Islet precursor cell (in vitro differentiated cells): Measurements from ENCODE around the gene FBLN5.
A peak's percentile ranks its signal among the peaks of the same experiment; 100 is the strongest.

ENCODE experiments used
- DNase-seq: peaks from one replicate; pipeline ENCODE4 v3.0.0-alpha.2; 2018

Gene FBLN5, protein sequence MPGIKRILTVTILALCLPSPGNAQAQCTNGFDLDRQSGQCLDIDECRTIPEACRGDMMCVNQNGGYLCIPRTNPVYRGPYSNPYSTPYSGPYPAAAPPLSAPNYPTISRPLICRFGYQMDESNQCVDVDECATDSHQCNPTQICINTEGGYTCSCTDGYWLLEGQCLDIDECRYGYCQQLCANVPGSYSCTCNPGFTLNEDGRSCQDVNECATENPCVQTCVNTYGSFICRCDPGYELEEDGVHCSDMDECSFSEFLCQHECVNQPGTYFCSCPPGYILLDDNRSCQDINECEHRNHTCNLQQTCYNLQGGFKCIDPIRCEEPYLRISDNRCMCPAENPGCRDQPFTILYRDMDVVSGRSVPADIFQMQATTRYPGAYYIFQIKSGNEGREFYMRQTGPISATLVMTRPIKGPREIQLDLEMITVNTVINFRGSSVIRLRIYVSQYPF

GRCh38 chr14:91947475-91948184 lies at the start of gene FBLN5:
TSS of gene FBLN5 (minus strand) at chr14:91947694. CDS start at chr14:91947229, 465 bp downstream.
- DNase-seq: peak; percentile 69

DNA sequence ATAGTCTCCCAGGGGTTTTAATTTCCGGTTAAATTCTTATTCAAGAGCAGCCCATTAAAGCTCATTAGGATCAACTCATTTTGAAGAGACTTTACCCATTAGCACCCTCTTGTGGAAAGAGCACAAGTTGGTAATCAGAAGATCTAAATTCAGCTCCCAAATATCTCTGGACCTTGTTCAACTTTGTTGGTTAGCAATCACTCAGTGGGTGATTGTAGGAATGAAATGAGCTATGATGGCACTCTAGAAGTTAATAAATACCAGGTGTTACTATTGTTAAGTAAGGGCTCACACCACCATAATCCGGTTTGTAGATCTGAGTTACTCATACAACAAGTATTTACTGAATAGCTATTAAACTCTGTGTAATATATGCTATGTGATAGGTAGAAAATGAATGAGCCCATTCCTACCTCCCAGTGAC lies 49.5 kb upstream of the FBLN5 start:
- no peak for DNase-seq

DNA sequence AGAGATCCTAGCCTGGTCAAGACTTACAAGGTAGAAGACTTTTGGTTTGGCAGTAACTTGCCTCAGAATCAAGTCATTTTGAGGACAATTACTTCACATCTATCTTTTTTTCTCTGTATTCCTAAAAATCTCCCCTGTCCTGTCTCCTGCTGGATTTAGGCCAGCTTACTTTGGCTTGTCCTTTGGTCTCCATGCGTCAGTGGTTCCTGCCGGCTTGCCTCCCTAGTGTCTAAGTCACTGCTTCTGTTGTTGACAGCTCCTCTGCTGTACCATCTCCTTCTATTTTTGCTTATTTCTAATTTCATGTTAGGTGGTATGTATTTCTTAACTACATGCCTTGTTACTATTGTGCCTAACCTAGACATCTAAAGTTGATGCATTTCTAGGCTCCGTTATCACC lies 39.7 kb upstream of the FBLN5 start:
- no peak for DNase-seq

DNA sequence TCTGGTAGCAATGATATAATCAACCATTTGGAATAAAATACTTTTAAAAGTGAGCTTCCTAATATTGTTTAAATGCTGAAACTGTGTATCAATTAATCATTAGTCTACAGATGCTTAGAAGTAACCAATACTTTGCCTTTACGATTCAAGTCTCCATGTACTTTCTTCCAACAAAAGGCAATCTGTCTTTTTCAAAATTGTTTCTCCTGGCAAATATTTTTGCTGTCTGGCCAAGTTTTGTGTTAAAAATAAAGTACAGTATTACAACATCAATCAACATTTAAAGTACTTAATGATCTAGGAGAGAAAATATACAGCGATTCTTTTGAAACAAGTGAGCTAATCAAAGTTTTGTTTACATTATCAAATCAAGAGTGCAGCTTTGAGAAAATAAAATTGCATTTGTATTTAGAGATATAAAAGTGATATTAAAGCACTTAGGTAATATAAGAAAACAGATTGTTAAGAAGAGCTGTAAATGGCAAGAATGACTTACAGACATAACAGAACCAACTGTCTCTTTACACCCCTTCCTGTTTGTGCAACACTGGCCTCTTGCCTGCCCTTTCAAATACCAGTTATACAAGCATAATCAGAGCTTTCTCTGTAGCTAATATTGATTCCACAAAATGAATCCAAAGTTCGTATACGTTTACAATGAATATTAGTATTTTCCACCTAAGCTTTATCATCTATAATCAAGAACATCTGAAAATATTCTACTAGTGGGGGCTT lies 38.2 kb upstream of the FBLN5 start:
- DNase-seq: no peak

DNA sequence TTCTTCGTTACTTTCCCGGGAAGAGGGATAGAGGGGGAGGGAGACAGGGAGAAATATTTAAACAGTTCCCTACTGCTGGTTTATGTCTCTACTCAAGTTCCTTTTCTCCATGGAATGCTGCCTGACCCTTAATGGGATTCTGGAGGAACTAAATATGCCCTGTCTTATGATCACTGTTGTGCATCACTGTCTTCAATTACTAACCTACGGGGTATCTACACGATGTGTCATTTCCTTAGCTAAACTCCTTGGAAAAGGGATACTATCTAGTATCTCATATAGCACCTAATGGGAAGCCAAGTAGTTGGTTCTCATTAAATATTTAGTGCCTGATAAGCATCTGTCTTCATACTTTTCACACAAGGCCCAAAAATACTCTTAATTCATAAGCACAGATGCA lies 37.5 kb upstream of the FBLN5 start:
- no peak for DNase-seq

DNA sequence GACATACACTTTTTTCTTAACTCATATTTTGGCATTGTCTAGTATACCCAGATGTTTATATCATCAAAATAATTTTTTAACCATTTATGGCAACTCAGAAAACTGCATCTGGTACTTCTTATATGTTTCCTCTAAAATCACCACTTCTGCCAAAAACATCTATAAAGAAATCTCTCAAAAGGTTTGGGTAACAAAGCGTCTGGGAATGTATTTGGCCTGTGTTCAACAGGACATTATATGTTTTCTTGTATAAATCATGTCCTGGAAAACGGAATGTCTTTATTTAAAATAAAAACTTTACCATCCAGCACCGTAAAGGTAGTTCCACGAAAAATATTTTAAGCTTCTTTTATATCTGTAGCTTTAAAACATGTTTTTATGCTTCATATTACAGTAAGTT lies 36.1 kb upstream of the FBLN5 start:
- DNase-seq: no peak

- DNase-seq: no peak
These were observed 32.7 kb upstream of the FBLN5 start for GRCh38 chr14:91980157-91980556.

DNA sequence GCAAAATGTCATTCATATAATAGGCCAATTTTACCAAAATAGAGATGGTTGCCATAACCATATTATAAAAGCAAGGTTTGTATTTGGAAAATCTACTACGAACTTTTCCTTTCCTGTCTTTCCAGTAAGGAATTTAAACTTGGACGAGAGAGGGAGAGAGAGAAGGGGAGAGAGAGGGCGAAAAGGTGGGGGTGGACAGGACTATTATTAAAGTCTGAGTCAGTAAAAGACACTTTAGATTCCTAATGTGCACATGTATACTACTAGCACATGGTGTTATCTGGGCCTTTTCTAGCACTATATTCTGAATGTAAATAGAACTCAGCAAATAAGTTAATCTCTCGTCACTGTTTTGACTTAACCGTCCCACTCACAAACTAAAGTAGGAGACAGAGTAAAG lies 30.4 kb upstream of the FBLN5 start:
- no peak for DNase-seq

DNA sequence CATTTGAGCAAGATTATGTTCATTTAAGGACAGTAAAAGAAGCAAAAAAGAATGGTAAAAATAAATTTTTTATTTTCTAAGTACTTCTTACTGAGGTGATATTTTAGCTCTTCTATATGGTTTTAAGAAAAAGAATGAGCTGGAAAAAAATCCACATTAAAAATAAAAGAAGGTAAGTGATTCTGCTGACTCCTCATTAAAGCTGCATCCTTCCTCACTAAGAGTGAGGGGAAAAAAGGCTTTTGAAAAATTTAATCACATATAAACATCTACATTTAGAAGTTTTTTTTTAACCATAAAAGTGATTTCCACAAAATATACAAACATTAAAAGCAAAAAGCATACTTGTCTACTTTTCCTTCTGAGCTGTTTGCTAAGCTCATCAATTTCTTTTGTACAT lies 28.3 kb upstream of the FBLN5 start:
- DNase-seq: no peak

- no peak for DNase-seq
These were observed 23.8 kb upstream of the FBLN5 start for GRCh38 chr14:91971188-91971778.

DNA sequence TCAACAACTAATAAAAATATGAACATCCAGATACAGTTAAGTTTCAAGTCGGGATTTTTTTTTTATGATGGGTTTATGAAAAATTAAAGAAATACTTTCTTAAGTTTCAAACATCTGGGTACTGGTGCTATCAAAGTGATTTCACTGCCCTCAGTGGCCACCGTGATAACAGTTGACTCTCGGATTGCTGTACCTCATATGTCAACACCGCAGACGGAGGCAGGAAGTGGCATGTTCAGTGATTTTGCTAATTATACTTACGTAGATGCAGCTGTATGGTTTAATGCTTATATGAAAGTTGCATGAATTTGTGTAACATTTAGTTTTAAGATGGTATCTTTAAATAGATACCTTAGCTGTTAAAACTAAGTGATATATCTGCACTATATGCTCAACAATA lies 20.8 kb upstream of the FBLN5 start:
- DNase-seq: no peak

DNA sequence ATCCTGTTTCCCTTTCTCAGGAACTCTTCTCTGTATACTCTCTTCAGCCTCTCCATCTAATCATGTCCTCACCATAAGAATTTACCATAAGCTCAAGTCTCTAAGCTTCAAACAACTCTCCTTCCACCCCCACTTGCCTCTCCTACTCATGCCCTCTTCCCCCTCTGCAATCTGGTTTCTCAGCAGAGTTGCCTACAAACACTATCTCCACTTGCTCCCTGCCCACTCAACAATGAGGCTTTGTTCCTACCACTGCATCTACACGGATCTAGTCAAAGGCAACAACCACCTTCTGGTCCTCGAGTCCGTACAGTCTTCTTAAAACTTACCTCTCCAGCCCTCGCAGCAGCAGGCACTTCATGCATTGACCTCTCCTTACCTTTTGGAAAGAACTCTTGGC lies 17.2 kb upstream of the FBLN5 start:
- no peak for DNase-seq

DNA sequence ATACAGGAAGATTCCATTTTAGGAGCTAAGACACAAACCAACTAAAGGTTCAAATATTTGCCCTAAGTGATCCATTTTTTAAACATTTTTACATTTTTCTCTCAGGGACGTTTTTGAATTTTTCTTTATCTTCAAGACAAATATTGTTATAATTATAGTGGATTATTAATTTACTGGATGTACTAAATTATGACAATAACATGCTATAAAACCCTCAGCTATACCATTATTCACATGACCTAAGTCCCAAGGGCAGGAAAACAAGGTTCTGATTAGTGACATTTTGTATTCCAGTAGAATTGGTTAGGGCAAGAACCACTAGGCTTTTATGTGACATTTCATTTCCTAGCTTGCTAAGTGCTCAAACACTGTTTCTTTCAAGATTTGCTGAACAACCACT lies 16.5 kb upstream of the FBLN5 start:
- DNase-seq: no peak

DNA sequence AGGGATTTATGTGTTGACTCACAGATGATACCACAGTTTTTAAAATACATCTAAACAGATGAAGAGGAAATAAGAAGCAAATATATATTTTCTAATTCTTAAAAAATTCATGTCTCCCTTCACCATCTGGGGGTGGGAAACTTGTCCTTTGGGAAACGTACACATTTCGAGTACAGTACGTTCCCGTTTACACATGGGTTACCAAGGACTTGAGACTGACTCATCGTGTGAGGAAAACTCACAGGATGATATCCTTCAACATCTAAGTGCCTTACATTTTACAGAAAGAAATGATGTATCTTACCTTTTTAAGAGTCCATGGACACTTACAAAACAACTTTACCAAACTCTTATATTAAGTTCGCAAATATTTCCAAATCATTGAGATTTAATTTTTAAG lies 16.0 kb upstream of the FBLN5 start:
- no peak for DNase-seq

GRCh38 chr14:91961297-91962220 lies 14.1 kb upstream of the FBLN5 start:
- no peak for DNase-seq

DNA sequence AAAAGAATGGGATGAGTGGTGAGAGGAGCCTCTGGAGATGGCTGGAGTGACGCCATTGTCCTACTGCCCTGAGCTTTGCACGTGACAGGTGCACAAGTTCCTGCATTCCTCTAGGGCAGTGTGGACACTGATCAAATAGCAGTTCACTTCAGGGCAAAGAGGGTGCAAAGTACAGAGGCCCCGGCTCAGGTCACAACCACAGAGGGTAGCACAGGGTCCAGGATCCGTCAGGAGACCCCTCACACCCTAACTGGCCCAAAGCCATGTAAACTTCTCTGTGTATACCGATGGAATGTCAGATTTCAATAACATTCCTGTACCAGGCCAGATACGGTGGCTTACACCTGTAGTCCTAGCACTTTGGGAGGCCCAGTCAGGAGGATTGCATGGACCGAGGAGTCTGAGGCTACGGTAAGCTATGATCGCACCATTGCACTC lies 10.4 kb upstream of the FBLN5 start:
- no peak for DNase-seq

- DNase-seq: peak; percentile 62
These were observed 9.1 kb upstream of the FBLN5 start for GRCh38 chr14:91956616-91957015.

GRCh38 chr14:91955168-91955567 lies 7.7 kb upstream of the FBLN5 start:
- DNase-seq: no peak

DNA sequence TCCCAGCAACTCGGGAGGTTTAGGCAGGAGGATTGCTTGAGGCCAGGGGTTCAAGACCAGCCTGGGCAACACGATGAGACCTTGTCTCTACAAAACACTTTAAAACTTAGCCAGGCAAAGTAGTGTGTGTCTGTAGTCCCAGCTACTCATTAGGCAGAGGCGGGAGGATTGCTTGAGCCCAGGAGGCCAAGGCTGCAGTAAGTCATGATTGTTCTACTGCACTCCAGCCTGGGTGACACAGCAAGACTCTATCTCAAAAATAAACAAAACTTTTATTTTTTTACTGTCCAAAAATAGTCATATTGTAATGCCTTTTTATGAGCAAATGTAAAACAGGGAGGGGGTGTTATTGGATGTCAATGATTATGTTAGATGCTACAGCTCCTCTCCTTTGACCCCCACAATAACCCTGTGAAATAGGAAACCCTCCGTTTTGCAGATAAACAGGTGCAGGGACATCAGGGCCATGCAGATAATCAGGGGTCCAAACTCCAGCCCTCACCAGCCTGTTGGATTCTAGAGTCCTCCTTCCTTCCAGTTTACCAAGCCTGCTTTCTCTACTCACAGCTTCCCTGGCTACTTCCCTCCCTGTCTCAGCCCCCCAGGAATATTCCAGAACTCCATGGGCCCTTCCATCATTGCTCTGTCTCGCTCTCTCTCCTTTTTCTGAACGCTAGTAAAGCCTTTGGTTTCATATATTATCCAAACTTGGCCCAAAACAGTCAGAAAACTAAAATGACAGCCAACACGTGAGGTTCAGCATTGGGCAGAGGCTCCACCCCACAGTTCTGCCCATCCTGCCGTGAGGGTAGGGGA lies 5.9 kb upstream of the FBLN5 start:
- DNase-seq: no peak

DNA sequence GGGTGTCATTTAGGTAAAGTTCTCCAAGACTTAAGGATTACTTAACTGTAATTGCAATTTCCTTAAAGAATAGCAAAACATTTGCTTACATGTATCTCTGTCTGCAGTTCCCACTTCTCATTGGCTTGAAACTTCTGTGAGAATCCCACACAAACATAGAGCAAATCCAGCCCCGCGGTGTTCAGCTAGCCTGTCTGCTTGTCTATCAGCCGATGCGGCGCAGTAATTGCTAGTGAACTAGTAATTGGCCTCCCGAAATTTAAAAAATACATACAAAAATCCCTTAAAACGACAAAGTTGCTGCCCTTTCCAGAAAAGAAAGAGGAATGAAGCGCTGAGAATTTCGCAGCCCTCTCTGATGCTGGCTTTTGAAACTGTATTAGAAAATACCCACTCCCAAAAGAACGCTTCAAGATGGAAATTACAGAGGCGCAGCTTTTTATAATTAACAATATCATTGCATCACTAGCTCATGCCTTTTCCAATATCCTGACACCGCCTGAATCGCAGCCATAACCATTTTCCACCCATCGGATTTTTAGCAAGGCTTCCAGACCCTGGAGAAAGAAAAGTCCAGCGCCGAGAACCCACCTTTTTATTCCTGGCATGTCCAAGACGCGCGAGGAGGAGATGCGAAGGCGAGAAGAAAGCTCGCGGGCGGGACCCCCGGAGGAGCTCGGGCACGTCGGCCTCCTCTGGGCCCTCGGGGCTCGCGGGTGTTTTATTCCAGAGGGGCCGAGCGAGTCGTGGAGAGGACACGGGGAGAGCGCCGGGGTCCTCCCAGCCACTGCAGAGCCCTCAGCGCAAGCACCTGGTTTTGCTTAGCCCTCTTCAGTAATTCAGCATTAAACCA lies 646 bp downstream of the FBLN5 start:
- peak; percentile 41 for DNase-seq
